DMS 273 (cell line): ENCODE results near the gene DNAJB6.

ENCODE experiments used
- DNase-seq: peaks from one replicate; lab custom pipeline; 2025; ENCODE audit not compliant: unreplicated experiment; lab: John Stamatoyannopoulos, UW

The DNAJB6 gene

DNA sequence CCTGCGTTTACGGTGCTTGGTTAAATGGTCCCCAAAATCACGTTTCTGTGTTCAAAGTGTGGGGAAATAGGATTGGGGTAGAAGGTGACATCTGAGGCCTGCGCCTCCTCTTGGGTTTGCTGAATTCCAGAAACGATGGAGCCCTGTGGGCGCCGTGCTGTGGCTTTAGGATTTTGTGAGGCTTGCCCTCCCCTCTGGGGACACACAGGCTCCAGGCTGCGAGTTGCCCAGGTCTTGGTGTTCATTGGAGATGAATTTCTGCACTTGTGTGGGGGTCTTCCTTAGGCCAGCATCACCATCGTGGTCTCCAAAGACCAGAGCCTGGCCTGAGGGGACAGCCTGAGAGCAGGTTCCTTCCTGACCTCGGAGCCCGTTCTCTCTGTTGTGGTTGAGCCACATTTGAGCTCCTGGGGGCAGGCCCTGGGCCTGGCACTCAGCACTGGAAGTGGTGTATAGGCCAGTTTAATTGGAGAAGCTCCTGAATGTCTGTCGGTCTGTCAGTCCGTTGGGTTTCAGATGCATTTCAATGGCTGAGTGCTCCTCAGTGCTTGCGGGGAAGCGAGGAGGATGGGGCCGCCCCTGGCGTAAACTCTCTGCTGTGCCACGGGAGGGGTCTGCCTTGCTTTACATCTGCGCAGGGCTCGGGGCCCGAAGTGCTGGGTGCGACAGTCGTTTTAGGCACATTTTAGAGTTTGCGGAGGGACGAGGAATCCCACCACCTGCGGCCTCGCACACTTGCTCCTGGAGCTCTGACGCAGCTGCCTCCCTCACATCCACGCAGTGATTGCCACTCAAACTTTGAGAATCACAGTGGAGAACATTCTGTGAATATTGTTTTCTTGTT is 71.7 kb downstream of the DNAJB6 start:
- no peak for DNase-seq

DNA sequence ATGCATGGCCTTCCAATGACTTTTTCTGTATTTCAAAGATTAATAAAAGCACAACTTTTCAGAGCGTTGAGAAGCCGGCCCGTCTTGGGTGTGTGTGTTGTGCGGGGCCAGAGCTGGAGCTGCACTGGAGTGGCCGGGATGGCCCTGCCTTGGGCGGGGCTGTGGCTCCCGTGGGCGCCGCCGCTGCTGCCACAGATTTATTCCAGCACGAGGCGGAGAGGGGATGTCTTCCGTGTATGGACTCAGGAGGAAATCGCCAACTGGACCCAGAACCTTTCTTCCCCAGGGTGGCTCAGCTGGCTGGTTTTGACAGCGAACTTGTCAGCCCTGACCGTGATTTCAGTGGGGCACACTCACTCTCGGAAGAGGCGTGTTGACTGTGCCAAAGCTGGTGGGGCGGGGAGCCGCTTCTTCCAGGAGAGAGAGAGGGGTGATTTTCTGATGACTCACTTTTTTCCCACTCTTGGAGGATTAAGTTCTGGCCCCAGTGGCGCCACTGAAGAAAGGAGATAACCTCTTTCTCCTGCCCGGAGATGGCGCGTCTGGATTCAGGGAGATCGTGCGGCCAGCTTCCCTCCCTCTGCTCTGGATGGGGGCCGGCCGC is 72.4 kb downstream of the DNAJB6 start:
- no peak for DNase-seq

DNA sequence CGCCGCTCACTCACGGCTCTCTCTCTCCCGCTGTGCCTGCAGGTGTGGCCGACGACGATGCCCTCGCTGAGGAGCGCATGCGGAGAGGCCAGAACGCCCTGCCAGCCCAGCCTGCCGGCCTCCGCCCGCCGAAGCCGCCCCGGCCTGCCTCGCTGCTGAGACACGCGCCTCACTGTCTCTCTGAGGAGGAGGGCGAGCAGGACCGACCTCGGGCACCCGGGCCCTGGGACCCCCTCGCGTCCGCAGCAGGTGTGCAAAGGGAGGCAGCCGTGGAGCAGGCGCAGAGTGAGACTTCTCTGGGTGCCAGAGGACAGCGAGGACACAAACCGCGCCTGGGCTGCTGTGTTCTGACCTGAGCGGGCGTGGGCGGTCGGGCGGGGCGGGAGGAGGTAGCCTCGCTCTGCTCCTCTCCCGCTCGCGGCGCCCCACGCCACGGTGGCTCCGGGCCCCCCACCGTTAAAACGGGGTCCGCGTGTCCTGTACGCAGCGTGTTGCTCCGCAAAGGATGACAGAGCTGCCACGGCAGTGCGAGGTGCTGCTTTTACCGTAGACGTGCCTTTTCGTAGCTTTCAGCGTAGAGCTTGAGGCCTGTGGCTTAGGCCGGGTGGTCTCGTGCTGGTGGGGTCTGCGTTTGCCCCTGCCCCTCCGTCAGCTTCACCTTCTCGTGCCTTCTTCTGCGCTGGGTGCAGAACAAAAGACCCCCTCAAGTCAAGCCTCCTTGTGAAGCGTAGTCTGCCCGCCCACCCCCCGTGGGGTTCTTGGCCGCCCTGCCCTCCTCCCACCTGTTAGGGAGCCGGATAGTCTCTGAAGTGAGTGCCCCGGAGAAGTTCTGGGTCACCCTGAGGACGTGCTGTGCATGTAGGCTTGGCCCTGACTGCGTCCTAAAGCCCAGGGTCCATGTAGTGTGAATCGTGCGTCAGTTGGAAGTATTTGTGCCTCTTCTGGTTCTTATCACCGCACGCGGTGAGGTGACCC is 73.2 kb downstream of the DNAJB6 start:
- no peak for DNase-seq

DNA sequence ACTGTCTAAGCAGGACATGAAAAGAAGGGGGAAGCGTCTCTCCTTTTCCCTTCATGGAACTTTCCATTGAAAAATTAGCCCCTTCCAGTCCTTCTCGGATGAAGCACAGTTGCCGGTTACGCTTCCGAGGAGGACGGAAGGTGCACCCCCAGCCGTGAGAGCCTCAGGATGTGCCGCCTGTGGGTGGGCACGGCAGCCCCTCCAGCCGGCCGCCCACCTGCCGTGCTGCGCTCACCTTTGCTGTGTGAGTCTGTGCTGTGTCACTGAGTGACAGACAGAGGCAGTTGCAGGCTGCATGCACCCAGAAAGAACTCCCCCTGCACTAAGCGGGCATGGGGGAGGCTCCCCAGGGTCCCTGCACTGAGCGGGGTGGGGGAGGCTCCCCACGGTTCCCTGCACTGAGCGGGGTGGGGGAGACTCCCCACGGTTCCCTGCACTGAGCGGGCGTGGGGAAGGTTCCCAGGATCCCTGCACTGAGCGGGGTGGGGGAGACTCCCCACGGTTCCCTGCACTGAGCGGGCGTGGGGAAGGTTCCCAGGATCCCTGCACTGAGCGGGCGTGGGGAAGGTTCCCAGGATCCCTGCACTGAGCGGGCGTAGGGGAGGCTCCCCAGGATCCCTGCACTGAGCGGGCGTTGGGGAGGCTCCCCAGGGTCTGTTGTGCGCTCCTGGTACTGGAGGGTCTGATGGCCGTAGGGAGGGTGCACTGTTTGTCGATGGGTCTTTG is 74.2 kb downstream of the DNAJB6 start:
- DNase-seq, result no peak

DNA sequence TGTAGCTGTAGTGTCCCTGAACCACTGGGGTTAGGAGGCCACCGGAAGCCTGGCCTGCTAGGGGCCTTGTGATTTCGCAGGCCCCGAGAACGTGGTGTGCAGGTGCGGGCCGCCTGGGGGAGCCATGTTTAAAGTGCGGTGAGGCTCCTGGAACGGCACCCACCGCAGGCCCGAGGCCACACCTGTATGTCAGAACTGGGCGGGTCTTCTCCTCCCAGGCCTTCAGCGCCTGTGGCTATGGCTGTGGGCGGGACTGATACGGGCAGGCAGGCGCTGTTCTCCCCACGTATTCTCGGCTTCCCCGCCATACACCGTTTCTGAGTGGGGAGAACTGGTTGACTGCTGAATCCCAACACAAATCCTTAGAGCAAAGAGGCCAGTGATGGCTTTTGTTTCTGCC is 74.8 kb downstream of the DNAJB6 start:
- DNase-seq, result no peak

DNA sequence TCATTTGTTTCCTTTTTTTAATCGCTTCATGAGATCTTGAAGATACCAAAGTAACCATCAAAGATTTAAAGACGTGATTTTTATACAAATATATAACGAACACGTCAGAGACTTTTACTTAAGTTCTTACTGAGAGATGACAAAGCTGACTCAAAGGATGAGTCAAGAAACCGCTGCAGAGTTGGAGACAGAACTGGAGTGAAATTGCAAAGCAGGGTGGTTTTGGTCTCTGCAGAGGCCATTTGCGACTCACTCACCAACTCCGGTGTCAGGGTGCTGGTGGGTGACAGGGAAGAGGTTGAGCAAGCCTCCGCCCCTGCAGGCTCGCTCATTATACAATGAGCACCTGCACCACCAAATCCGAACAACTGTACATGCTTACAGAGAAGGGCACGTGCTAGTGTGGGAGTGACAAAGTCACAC is 75.2 kb downstream of the DNAJB6 start:
- no peak for DNase-seq

DNA sequence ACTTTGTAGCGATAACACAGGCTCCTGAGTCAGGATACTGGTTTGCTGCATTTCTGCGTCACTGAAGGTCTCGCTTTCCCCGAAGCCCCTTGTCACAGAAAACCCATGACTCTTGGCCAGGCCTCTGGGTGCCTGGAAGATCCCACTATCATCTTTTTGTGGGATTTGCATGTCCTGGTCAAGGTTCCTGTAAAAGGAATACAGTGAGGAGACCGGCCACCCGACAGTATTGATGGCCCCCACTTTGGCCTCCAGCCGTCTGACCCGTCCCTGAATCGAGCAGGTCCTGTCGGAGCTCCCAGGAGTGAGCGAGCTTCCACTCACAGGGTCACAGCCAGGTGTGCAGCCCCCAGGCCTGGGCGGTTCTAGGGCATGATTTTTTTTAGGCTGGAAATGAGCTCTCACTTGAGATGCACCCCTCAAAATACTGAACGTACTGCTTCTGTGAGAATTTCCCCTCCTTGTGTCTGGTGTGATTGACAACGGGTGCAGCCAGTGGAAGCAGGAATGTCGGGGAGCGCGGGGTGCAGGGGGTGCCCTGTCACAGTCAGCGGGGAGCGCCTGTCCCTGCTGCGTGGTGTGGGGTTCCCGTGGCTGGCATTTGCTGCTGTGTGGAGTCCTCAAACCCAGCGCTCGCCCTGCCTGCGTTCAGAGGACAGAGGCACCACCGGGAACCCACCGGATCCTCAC is 75.8 kb downstream of the DNAJB6 start:
- DNase-seq, result no peak

DNA sequence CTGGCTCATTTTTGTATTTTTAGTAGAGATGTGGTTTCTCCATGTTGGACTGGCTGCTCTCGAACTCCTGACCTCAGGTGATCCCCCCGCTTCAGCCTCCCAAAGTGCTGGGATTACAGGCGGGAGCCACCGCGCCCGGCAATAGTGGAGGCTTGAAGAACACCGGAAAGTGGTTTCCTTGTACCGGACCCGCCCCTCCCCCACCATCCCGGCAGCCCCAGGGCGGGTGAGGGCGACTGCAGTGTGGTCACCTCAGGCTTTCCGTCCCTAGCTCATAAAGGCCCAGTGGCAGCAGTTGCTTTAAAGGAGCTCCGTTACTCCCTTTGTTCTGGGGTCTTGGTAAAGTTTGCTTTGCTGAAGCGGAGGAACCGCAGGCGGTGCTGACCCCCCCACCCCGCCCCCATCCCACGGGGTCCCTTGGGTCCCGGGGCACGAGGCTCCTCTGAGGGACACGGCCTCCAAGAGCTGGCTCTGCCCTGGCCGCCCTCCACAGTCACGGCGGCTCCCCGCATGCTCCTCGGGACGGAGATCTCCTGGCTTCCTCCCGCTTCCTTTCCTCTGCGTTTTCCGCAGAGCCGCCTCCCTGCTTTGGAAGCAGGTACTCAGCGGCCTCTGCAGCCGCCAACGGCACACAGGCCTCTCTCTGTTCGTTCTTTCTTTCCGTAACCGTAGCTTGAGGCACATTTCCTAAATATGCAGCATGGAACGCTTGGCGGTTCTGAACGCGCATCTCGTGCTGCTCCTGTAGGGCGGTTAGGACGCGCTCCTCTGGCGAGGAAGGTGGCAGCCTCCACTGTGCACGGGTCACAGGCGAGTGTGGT is 77.3 kb downstream of the DNAJB6 start:
- no peak for DNase-seq

DNA sequence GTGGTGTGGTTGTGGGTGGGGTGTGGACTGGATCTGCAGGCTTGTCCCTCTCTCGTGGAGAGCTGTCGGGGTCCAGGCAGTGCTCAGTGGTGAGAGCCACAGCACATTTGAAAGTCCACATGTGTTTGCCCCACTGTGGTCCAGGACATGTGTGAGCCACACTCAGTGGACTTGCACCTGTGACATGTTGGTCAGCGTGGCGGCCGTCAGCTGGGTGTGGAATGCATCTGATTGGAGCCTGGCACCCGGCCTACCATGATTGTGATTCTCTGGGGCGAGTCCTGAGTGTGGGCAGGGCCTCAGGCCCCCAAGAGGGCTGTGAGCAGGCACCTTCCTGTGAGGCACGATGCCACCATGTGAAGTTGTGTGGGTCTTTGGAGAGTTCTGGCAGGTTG is 77.9 kb downstream of the DNAJB6 start:
- no peak for DNase-seq

DNA sequence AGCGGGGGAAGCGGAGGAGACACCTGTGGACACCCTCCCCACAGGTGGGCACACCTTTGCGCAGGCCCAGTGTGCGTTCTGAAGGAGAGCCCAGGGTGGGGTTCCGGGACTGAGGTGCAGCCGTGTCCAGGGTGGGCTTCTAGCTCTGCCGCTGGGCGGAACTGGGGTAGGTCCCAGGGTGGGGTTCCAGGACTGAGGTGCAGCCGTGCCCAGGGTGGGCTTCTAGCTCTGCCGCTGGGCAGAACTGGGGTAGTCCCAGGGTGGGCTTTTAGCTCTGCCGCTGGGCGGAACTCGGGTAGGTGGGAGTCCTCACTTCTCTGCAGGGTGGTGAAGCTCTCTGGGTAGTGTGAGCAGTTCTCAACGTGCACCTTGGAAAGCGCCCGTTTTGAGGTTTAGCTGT is 78.7 kb downstream of the DNAJB6 start:
- DNase-seq, result no peak

DNA sequence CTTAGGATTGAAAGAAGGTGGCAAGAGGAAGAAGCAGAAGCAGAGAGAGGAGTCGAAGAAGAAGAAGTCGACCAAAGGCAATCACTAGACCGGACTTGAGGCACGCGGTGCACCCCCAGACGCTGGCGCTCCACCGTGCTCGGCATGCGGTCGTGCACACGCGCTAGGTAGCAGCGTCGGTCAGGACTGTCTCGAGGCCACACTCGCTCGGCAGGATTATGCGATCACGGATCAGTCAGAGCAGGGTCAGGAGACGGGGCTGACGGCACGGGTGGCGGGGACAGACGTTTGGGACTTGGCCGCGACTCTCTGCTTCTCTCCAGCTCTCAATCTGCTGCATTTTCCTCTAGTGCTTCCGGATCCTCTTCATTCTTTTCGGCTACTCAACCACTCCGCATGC is 79.2 kb downstream of the DNAJB6 start:
- DNase-seq, result no peak

DNA sequence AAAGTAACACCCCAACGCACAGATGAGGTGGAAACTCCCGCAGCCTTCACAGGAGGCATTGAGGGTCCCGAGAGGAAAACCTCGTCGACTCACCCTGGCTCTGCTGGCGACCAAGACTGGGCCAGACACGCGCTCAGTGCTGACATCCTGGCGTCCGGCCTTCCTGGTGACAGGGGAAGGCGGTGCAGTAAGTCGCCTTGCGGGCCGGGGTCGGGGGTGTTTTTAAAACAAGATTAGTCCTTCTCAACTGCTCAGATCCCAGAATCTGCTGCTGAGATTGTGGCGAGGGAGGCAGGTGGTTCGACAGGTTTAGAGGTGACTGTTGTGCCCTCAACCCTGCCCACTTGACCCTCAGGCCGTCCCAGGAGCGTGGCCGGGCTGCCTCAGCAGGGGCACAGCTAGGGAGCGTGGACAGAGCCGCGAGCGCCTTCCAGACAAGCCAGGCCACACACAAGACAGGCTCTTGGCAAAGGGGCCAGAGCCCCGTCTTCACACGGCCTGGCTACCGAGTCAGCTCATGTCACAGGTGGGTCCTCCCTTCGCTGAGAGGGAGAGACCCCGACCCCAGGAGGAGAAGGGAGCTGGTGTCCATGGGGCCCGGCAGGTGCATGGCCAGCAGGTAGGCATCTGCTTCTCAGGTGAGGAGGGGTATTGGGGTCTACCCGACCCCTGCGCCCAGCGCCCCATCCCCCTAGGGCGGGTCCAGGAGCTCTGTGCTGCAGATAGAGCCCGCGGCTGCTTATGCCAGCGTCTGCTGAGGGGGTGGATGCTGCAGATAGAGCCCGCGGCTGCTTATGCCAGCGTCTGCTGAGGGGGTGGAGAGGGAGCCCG is 81.6 kb downstream of the DNAJB6 start:
- no peak for DNase-seq

DNA sequence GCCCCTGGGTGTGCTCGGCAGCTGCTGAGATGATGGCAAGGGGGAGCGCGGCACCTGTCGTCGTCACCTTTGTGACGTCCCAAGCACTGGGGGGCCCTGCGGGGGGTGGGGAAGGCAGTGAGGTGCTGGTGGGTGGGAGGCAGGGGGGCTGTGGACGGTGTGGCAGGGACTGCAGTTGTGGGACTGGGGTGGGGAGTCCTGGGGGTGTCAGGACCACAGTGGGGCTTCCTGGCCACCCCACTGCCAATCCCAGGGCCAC is 82.2 kb downstream of the DNAJB6 start:
- DNase-seq, result no peak

DNA sequence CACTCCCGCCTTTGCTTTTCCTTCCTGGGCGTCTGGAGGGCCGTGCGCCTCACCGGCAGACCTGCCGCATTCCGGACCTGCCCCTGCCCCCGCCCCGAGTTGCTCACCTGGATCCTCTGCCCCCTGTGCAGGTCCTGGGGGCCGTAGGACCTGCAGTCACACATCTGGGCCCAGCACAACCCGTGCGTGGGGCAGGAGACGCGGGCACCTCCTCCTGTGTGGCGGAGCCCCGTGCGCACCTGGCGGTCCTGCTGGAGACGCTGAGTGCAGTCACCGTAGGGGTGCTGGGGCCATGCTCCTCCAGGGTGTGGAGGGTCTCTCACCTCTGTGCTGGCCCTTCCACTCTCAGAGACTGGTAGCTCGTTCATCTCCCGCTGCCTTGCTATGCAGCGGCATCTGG is 85.5 kb downstream of the DNAJB6 start:
- no peak for DNase-seq

DNA sequence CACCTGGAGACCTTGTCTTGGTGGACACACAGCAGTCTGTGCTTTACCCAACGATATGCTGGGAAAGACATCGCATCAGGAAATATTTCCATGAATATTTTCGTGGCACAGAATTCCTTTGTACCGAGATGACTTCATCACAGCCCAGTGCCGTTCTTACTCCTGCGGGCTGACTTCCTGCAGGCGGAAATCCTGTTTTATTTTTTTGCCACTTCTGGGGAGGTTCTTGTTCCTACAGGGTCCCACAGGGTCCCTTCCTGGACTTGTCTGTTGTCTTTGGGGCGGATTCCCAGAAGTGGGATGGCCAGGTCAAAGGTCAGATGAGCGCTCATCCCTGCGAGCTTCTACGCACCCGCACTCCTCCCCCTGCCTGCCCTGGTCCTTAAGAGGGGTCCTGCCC is 86.5 kb downstream of the DNAJB6 start:
- DNase-seq, result no peak

DNA sequence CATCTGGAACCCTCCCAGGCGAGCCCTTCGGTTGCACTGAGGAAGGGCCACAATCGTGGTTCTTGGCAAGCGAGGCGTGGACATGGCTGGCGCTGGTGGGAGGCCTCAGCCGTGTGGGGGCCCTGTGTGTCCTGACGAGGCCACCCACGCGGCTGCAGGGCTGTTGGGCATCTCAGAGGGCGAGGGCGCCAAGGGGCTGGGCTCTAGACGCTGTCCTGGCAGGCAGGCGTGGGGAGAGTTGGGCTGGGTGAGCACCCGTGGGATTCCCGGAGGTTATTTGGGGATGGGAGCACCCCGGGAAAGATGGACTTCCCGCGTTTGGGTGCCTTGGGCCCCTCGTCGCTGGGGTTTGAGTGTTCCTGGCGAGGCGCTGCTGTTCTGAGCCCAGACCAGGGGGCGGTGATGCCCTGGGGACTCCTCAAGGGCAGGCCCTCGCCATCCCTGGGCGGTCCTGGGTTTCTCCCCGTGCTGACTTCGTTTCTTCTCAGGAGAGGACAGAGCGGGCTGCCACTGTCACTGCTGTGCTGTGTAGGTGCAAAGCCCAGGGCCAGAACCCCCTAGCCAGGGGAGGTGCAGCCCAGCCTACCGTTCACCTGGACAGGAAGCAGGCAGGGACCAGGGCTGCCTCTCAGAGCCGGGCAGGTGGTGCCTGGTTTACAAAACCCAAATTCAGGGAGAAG is 87.2 kb downstream of the DNAJB6 start:
- DNase-seq, result no peak

DNA sequence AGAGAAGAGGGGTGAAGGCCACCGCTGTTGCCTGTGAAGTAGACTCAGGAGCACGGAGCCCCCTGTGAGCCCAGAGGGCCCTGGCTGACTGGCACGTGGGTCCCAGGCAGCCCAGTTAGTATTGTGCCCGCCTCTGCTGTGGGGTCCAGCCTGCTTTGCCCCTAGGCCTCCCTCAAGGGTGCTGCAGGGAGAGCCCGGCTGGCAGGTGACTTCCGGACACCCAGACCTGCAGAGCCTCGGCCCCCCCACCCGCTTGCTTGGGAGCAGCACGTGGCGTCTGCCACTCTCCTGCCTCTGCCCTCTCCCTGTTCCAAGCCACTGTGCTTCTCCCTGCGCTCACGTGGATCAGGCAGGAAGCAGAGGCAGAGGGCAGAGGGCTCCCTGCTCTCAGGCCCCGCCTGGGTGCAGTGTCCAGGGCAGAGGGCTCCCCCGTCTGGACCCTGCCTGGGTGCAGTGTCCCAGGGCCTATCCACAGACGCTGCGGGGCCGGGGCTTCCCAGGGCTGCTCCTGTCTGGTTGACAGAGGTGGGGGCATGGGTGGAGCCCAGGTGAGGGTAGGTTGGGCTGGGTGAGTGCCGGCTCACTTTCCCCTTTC is 88.4 kb downstream of the DNAJB6 start:
- no peak for DNase-seq

DNA sequence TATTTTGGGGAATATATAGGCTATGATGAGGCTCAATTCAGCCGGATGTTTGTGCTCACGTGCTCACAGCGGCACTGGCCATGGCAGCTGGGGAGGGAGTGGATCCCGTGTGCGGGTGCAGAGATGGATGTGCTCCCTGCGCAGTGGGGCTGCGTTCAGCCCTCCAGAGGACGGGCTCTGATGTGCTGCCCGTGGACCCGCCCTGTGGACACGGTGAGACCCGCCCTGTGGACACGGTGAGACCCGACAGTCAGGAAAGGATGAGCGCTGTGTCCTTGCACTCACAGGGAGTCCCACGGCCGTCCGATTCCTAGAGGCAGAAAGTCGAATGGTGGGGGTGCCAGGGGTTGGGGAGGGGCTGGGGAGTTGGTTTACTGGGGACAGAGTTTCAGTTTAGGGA is 89.0 kb downstream of the DNAJB6 start:
- DNase-seq, result no peak
